Lung microvascular endothelial cell (primary cell): ENCODE measurements around the gene EZH1. TPM values are rescaled to one million over a fixed set of nuclear protein-coding genes. Genes with fewer than 3 reads are reported as not detected.
"Not testable (repeated sequence)": the region's sequence is repeated elsewhere in the genome, so short reads cannot be mapped to it uniquely, and the experiment has no call there.

Experiments
- DNase-seq, 2 donors: peaks; one replicate each; pipeline versions ENCODE4 v3.0.0 to v3.0.0-alpha.2; 2010; ENCODE audit warnings: low read depth in 2 of 2
- total RNA-seq: library from RNA; depleted of rRNA; stranded (reverse); fragments of >200 nt; gene quantifications from 2 replicates; pipeline ENCODE4 v1.2.1, GENCODE V29; 2014

The EZH1 gene
- total RNA-seq, 1 donor from 2014 or later: 13.5 TPM

- DNase-seq: peak; percentile 69 to 78
Measured at GRCh38 chr17:42773290-42774035, 28.6 kb upstream of the EZH1 start, which contains the start of gene VPS25. Gene VPS25 (plus strand): TSS chr17:42773449. CDS start chr17:42773476, 27 bp downstream.

- no peak for DNase-seq
Measured at GRCh38 chr17:42772945-42773289, 28.1 kb upstream of the EZH1 start.

- DNase-seq: not testable (repeated sequence)
Measured at GRCh38 chr17:42769964-42770363, 25.1 kb upstream of the EZH1 start.

GRCh38 chr17:42768006-42768405, 23.2 kb upstream of the EZH1 start:
- not testable (repeated sequence) for DNase-seq

GRCh38 chr17:42767512-42767911, 22.7 kb upstream of the EZH1 start:
- DNase-seq: no peak

- DNase-seq: no peak
Measured at GRCh38 chr17:42766124-42766523, 21.3 kb upstream of the EZH1 start.

GRCh38 chr17:42761638-42762037, 16.8 kb upstream of the EZH1 start:
- DNase-seq: no peak

GRCh38 chr17:42760652-42761581, 16.1 kb upstream of the EZH1 start, which contains the start of gene RAMP2:
Gene RAMP2 (plus strand): TSS chr17:42761227. CDS start chr17:42761262, 35 bp downstream.
- DNase-seq: peak; percentile 28 to 31

GRCh38 chr17:42759982-42760651, 15.3 kb upstream of the EZH1 start:
- peak in 1 of 2 donors; percentile 38 for DNase-seq

- DNase-seq: peak in 1 of 2 donors; percentile 45
Measured at GRCh38 chr17:42754782-42755181, 9.9 kb upstream of the EZH1 start.

GRCh38 chr17:42751628-42752027, 6.8 kb upstream of the EZH1 start:
- peak in 1 of 2 donors; percentile 43 for DNase-seq

- DNase-seq: peak in 1 of 2 donors; percentile 74
Measured at GRCh38 chr17:42750739-42751344, 6.0 kb upstream of the EZH1 start.

- no peak for DNase-seq
Measured at GRCh38 chr17:42748908-42749798, 4.3 kb upstream of the EZH1 start.

- peak in 1 of 2 donors; percentile 42 for DNase-seq
Measured at GRCh38 chr17:42748202-42748907, 3.5 kb upstream of the EZH1 start.

- DNase-seq: peak in 1 of 2 donors; percentile 46
Measured at GRCh38 chr17:42744283-42744805, 496 bp downstream of the EZH1 start.

- peak; percentile 17 to 52 for DNase-seq
Measured at GRCh38 chr17:42743595-42744282, 1.1 kb downstream of the EZH1 start.

- not testable (repeated sequence) for DNase-seq
Measured at GRCh38 chr17:42742916-42743315, 1.9 kb downstream of the EZH1 start.

- DNase-seq: no peak
Measured at GRCh38 chr17:42740699-42741098, 4.1 kb downstream of the EZH1 start.

GRCh38 chr17:42725143-42725542, 19.7 kb downstream of the EZH1 start:
- no peak for DNase-seq
